ENCODE data around the gene FOXC1.

- no peak for TF ChIP-seq CTCF (IDR thresholded peaks at IDR 0.05; ENCODE audit: low read depth, low read length)
- TF ChIP-seq POLR2A (IDR thresholded peaks at IDR 0.05; ENCODE audit: extremely low read depth, insufficient read length) = no peak
- no peak for TF ChIP-seq MYC (IDR thresholded peaks at IDR 0.05; ENCODE audit: low read depth, low read length)
Observed at GRCh38 chr6:1643111-1643510, 33.4 kb downstream of the FOXC1 start.

Data from NB4 (cell line).